HepG2 (cell line): ENCODE data around the gene GPR12. TPM values are rescaled to one million over a fixed set of nuclear protein-coding genes. Genes with fewer than 3 reads are reported as not detected.

Experiments used
- ATAC-seq: fragments of 200-7000 bp; cut with Tn5 transposase; 3 replicates; pipeline ENCODE4 v1.9.1; 2020; ENCODE audit warnings: mild to moderate bottlenecking, moderate library complexity
- BruUV-seq: library from RNA; stranded (reverse); fragments of 400-500 nt; replicated peaks from 2 replicates; lab custom pipeline; 2021; lab: Mats Ljungman, UMichigan
- CTCF ChIA-PET: fragments of 300-600 bp; formaldehyde crosslinking; extraction: SDS; loops from one replicate; lab custom pipeline; 2021; ENCODE audit warnings: low total read pairs, inconsistent platforms, low intra/inter-chr PET ratio; lab: Yijun Ruan, JAX
- POLR2A ChIA-PET: fragments of 350-600 bp; sonication (Branson Sonifier 250); formaldehyde crosslinking; loops from one replicate; lab custom pipeline; 2020; ENCODE audit warnings: antibody characterized with exemption, inconsistent platforms; lab: Yijun Ruan, JAX
- DNase-seq: peaks from one replicate; pipeline ENCODE4 v3.0.0-alpha.2; 2015; ENCODE audit warnings: low spot score
- FAIRE-seq: peaks from 3 replicates; lab custom pipeline; 2011; peaks lifted over from hg19 to GRCh38; lab: Jason Lieb, UNC
- H2AFZ ChIP-seq: one replicate; pipeline ENCODE4 v1.6.1; 2011; ENCODE audit warnings: low read length, inconsistent platforms
- H3K27ac ChIP-seq: fragments of 300-600 bp; 3 replicates; pipeline ENCODE4 v1.8.0; 2011; ENCODE audit warnings: mixed run types, mild to moderate bottlenecking, mixed read lengths, low read length, inconsistent platforms; ENCODE audit not compliant: insufficient read depth; ENCODE audit errors: extremely low read length
- H3K27me3 ChIP-seq, 2 experiments: fragments of 200-600 bp in 1 of 2; 2 replicates in 1 of 2; 3 replicates in 1 of 2; pipeline versions ENCODE4 v1.6.0 to v1.8.0; 2011; ENCODE audit warnings: low read length in 2 of 2, mild to moderate bottlenecking in 2 of 2, moderate library complexity in 2 of 2, inconsistent platforms in 1 of 2; ENCODE audit not compliant: insufficient read depth in 2 of 2, control insufficient read depth in 1 of 2
- H3K36me3 ChIP-seq, 2 experiments: fragments of 200-600 bp in 1 of 2; replicated peaks in 1 of 2; 2 replicates in 1 of 2; 3 replicates in 1 of 2; pipeline versions ENCODE4 v1.5.1 to v1.8.0; 2011; ENCODE audit warnings: low read length in 2 of 2, inconsistent platforms in 1 of 2; ENCODE audit not compliant: insufficient read depth in 2 of 2, control insufficient read depth in 1 of 2
- H3K4me1 ChIP-seq: 2 replicates; pipeline ENCODE4 v1.5.1; 2012; ENCODE audit warnings: low read length, inconsistent platforms; ENCODE audit not compliant: insufficient read depth
- H3K4me2 ChIP-seq: 2 replicates; pipeline ENCODE4 v1.6.0; 2011; ENCODE audit warnings: low read depth, low read length, inconsistent platforms
- H3K4me3 ChIP-seq, 3 experiments: fragments of 200-600 bp in 1 of 3; sonication (generic), shearing (Covaris generic) in 1 of 3; replicated peaks in 1 of 3; 2 replicates each; pipeline ENCODE4 v1.5.1; 2011 to 2016; ENCODE audit warnings: low read length in 3 of 3, inconsistent platforms in 2 of 3, low read depth in 2 of 3, mild to moderate bottlenecking in 2 of 3, control low read depth in 1 of 3, mixed read lengths in 1 of 3; ENCODE audit not compliant: insufficient read depth in 1 of 3
- H3K79me2 ChIP-seq: one replicate; pipeline ENCODE4 v1.6.1; 2011; ENCODE audit warnings: low read length, inconsistent platforms; ENCODE audit not compliant: insufficient read depth
- H3K9ac ChIP-seq: 2 replicates; pipeline ENCODE4 v1.6.0; 2011; ENCODE audit warnings: mild to moderate bottlenecking, low read depth, low read length, inconsistent platforms; ENCODE audit not compliant: insufficient read depth
- H3K9me3 ChIP-seq: 2 replicates; pipeline ENCODE4 v1.5.1; 2012; ENCODE audit warnings: mild to moderate bottlenecking, low read length
- H4K20me1 ChIP-seq: 2 replicates; pipeline ENCODE4 v1.6.0; 2011; ENCODE audit warnings: inconsistent platforms, mild to moderate bottlenecking, low read length, moderate library complexity; ENCODE audit not compliant: insufficient read depth
- GATAD1 ChIP-seq: IDR thresholded peaks from 2 replicates; pipeline ENCODE4 v1.6.1; 2016; ENCODE audit warnings: missing genetic modification reagents, missing compliant biosample characterization
- HIVEP1 ChIP-seq: sonication (generic); formaldehyde crosslinking; IDR thresholded peaks from 2 replicates; pipeline ENCODE4 v1.4.0; 2020; ENCODE audit warnings: mild to moderate bottlenecking, missing genetic modification reagents
- HNF4A ChIP-seq: sonication (generic); formaldehyde crosslinking; IDR thresholded peaks from 2 replicates; pipeline ENCODE4 v1.4.0; 2020; ENCODE audit warnings: missing genetic modification reagents
- KDM5A ChIP-seq: fragments of 200-600 bp; sonication (generic); IDR thresholded peaks from 2 replicates; pipeline ENCODE4 v1.7.0; 2018; ENCODE audit warnings: antibody characterized with exemption, mild to moderate bottlenecking, low read length, borderline replicate concordance
- MXD4 ChIP-seq: IDR thresholded peaks from 2 replicates; pipeline ENCODE4 v1.6.1; 2016; ENCODE audit warnings: mild to moderate bottlenecking, missing biosample characterization, missing genetic modification reagents
- MYNN ChIP-seq: sonication (generic); formaldehyde crosslinking; IDR thresholded peaks from 2 replicates; pipeline ENCODE4 v1.4.0; 2020; ENCODE audit warnings: mild to moderate bottlenecking, low read depth, missing genetic modification reagents
- RORA ChIP-seq: sonication (generic); formaldehyde crosslinking; IDR thresholded peaks from 2 replicates; pipeline ENCODE4 v1.5.0; 2020; ENCODE audit warnings: mild to moderate bottlenecking, missing genetic modification reagents, moderate library complexity
- SYNCRIP ChIP-seq: fragments of 200-400 bp; formaldehyde crosslinking; IDR thresholded peaks from 2 replicates; pipeline ENCODE4 v1.6.1; 2018; ENCODE audit warnings: mild to moderate bottlenecking, low read depth, low read length; ENCODE audit not compliant: insufficient read depth
- TFAP4 ChIP-seq: sonication (generic); IDR thresholded peaks from 2 replicates; pipeline ENCODE4 v1.6.1; 2016; ENCODE audit warnings: low read depth, borderline replicate concordance
- WIZ ChIP-seq: sonication (generic); formaldehyde crosslinking; IDR thresholded peaks from 2 replicates; pipeline ENCODE4 v1.5.1; 2020; ENCODE audit warnings: mild to moderate bottlenecking, missing genetic modification reagents
- ZBTB2 ChIP-seq: sonication (generic); formaldehyde crosslinking; IDR thresholded peaks from 2 replicates; pipeline ENCODE4 v1.8.0; 2022; ENCODE audit warnings: low read depth, missing genetic modification reagents
- ZNF713 ChIP-seq: sonication (generic); formaldehyde crosslinking; IDR thresholded peaks from 2 replicates; pipeline ENCODE4 v1.4.0; 2020; ENCODE audit warnings: mild to moderate bottlenecking, missing genetic modification reagents
- ZNF777 ChIP-seq: sonication (generic); formaldehyde crosslinking; IDR thresholded peaks from 2 replicates; pipeline ENCODE4 v1.4.0; 2020; ENCODE audit warnings: missing genetic modification reagents
- WGBS: methylation state at CpG from one replicate; pipeline ENCODE4 v1.1.6; 2017; ENCODE audit warnings: low lambda C conversion rate; 5-methylcytosine and 5-hydroxymethylcytosine counted together
- in situ Hi-C: cut with HindIII; loops from 2 replicates; pipeline ENCODE4 v1.10.0; 2017; ENCODE audit warnings: low pct_unique_long_range_greater_than_20kb; ENCODE audit not compliant: extremely low pct_ligation_motif_present
- intact Hi-C: fragments of 100-400 bp; cut with micrococcal nuclease; formaldehyde crosslinking; loops from one replicate; pipeline ENCODE4 v1.10.0; 2022; ENCODE audit not compliant: unreplicated experiment
- polyA plus RNA-seq, 8 experiments: library from polyadenylated mRNA; depleted of rRNA in 3 of 8; stranded (reverse) in 7 of 8; unstranded in 1 of 8; fragments of >200 nt; fragmentation: Illumina TruSeq in 4 of 8; extraction: Trizol in 4 of 8; gene quantifications; 2 replicates each; pipeline versions ENCODE4 v1.2.1 to v1.2.3, GENCODE V29; 2011 to 2016; ENCODE audit warnings: low read depth in 4 of 8, missing spikeins in 1 of 8, mixed read lengths in 1 of 8; ENCODE audit not compliant: insufficient read depth in 1 of 8
- total RNA-seq, 5 experiments: library from RNA; depleted of rRNA; stranded (reverse); fragments of >200 nt; fragmentation: Illumina TruSeq; extraction: Trizol; gene quantifications; 2 replicates each; pipeline ENCODE4 v1.2.3, GENCODE V29; 2016; ENCODE audit warnings: low read depth in 1 of 5
- TF ChIP-seq, protein P1 (sequence below): IDR thresholded peaks from 2 replicates; pipeline ENCODE4 v1.6.1; 2016
- TF ChIP-seq, protein P2 (sequence below): sonication (generic); formaldehyde crosslinking; IDR thresholded peaks from 2 replicates; pipeline ENCODE4 v1.5.0; 2020; ENCODE audit warnings: mild to moderate bottlenecking, low read depth, missing genetic modification reagents, borderline replicate concordance

Gene GPR12
- total and polyA plus RNA-seq, 2 of the 13 experiments (the other 11 are each of a cell fraction or from before 2014, with no cell fraction given) = not detected

GRCh38 chr13:26727633-26728032, 33.0 kb downstream of the GPR12 start (continued):
- TF ChIP-seq SYNCRIP (no peak), TFAP4 (no peak), KDM5A (no peak), ZNF713 (no peak)

- POLR2A ChIA-PET = no interaction called here
- intact Hi-C loops = no loop called here
- no peak overlapping the region for H3K27ac ChIP-seq
- FAIRE-seq (no peak), ATAC-seq (no peak), DNase-seq (no peak)
- no TSS peak for BruUV-seq
- no peak overlapping the region for H2AFZ ChIP-seq
- H3K9me3 ChIP-seq = no peaks in the 10 kb centered on the region
- WGBS = 12% methylated on average over 3 of the region's 3 CpGs
- in situ Hi-C loops = no loop called here
- H3K9ac ChIP-seq = no peak overlapping the region
- no peak overlapping the region for H3K4me2 ChIP-seq
- H3K36me3 ChIP-seq = no peaks in the 10 kb centered on the region
- H3K4me3 ChIP-seq = no peak overlapping the region
- peaks cover 0 to 4% of the 10 kb centered on the region in 2 experiments; a peak in 1 of 5 replicates for H3K27me3 ChIP-seq
- CTCF ChIA-PET = no interaction called here
- no peaks in the 10 kb centered on the region for H3K79me2 ChIP-seq
- H3K4me1 ChIP-seq = 0 out of 2 replicates have a peak, but pooled peaks cover 2% of the 10 kb centered on the region
- no peaks in the 10 kb centered on the region for H4K20me1 ChIP-seq
- no peak for TF ChIP-seq MYNN (CRISPR knock-in tag)
- TF ChIP-seq MXD4 (CRISPR knock-in tag) = no peak
- TF ChIP-seq, protein P1, sequence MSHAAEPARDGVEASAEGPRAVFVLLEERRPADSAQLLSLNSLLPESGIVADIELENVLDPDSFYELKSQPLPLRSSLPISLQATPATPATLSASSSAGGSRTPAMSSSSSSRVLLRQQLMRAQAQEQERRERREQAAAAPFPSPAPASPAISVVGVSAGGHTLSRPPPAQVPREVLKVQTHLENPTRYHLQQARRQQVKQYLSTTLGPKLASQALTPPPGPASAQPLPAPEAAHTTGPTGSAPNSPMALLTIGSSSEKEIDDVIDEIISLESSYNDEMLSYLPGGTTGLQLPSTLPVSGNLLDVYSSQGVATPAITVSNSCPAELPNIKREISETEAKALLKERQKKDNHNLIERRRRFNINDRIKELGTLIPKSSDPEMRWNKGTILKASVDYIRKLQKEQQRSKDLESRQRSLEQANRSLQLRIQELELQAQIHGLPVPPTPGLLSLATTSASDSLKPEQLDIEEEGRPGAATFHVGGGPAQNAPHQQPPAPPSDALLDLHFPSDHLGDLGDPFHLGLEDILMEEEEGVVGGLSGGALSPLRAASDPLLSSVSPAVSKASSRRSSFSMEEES = no peak
- TF ChIP-seq, protein P2, sequence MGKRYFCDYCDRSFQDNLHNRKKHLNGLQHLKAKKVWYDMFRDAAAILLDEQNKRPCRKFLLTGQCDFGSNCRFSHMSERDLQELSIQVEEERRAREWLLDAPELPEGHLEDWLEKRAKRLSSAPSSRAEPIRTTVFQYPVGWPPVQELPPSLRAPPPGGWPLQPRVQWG (CRISPR knock-in tag) = no peak
- no peak for TF ChIP-seq ZNF777 (CRISPR knock-in tag)
- TF ChIP-seq GATAD1 = no peak
- TF ChIP-seq ZBTB2 = no peak
- TF ChIP-seq RORA = no peak
- no peak for TF ChIP-seq TFAP4
- no peak for TF ChIP-seq HNF4A (CRISPR knock-in tag)
- TF ChIP-seq WIZ (CRISPR knock-in tag) = no peak
- no peak for TF ChIP-seq HIVEP1
Observed at GRCh38 chr13:26727122-26727521, 33.5 kb downstream of the GPR12 start.
